Measurements from ENCODE around the gene ZNF770.

The ZNF770 gene

DNA sequence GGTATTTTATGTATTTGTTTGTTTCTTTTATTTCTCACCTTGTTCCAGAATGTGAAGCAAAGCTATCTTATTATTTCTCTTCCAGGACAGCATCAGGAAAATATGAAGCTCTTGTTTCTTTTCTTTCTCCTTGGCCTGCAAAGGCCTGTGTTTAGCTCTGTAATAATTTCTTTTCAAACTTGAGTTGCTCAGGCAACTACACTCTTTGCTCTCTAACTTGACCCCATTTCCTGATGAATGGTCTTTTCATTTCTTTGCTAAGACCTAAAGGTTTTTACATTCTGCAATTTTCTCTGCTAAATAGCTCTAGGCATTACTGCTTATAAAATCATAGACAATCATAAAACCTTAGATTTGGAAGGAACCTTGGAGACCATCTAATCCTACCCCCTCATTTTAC lies 26.2 kb upstream of the ZNF770 start:
- no peaks in the 10 kb centered on the region for H3K27me3 ChIP-seq (replicated peaks; ENCODE audit: control insufficient read depth, insufficient read depth, low read length)
- H3K4me3 ChIP-seq (replicated peaks; ENCODE audit: low read depth, low read length), result no peak overlapping the region
- no peaks in the 10 kb centered on the region for H3K36me3 ChIP-seq (ENCODE audit: control insufficient read depth, insufficient read depth, low read length)
- DNase-seq (ENCODE audit: extremely low read depth, insufficient read length), result no peak
- TF ChIP-seq, protein P1, sequence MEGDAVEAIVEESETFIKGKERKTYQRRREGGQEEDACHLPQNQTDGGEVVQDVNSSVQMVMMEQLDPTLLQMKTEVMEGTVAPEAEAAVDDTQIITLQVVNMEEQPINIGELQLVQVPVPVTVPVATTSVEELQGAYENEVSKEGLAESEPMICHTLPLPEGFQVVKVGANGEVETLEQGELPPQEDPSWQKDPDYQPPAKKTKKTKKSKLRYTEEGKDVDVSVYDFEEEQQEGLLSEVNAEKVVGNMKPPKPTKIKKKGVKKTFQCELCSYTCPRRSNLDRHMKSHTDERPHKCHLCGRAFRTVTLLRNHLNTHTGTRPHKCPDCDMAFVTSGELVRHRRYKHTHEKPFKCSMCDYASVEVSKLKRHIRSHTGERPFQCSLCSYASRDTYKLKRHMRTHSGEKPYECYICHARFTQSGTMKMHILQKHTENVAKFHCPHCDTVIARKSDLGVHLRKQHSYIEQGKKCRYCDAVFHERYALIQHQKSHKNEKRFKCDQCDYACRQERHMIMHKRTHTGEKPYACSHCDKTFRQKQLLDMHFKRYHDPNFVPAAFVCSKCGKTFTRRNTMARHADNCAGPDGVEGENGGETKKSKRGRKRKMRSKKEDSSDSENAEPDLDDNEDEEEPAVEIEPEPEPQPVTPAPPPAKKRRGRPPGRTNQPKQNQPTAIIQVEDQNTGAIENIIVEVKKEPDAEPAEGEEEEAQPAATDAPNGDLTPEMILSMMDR (IDR thresholded peaks at IDR 0.05; ENCODE audit: insufficient read depth, low read length, poor library complexity, severe bottlenecking), result no peak

DNA sequence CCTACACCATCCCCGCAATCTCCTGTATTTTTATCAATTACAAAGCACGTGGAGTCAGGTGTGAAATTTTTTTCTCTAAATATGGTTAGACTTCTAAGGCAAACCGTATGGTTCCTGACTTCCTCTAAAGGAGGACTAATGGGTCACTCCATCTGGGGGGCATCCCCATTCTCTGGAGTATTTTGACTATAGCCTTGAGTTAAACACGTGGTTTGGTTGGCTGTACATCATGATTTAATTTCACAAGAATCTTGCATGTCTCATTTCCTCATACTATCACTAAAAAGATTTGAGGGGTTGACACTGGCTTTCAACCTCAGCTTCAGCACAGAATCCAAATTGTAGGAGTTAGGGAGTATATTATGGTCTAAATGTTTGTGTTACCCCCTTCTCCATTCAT lies 25.3 kb upstream of the ZNF770 start:
- TF ChIP-seq, protein P1 (IDR thresholded peaks at IDR 0.05; ENCODE audit: insufficient read depth, low read length, poor library complexity, severe bottlenecking), result no peak
- no peaks in the 10 kb centered on the region for H3K27me3 ChIP-seq (replicated peaks; ENCODE audit: control insufficient read depth, insufficient read depth, low read length)

DNA sequence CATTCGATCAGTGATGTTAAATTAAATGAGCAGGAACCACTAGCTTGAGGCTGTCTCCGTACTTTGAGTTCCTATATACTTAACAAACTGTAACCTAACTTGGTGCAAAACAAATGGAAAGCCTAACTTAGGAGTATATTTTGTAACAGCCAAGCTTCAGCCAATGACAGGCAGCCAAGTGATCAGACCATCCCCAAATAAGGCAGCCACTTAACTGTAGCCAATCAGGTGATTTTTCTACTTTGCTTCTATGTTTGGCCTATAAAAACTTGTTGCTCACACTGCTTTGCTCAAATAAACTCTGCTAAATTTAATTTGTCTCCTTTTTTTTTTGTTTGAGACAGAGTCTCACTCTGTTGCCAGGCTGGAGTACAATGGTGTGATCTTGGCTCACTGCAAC lies 19.3 kb upstream of the ZNF770 start:
- no peak for DNase-seq (ENCODE audit: extremely low read depth, insufficient read length)
- Histone ChIP-seq H3K36me3 (ENCODE audit: control insufficient read depth, insufficient read depth, low read length) (no peaks in the 10 kb centered on the region), H3K27me3 (replicated peaks; ENCODE audit: control insufficient read depth, insufficient read depth, low read length) (no peaks in the 10 kb centered on the region), H3K4me3 (replicated peaks; ENCODE audit: low read depth, low read length) (no peak overlapping the region)
- TF ChIP-seq, protein P1 (IDR thresholded peaks at IDR 0.05; ENCODE audit: insufficient read depth, low read length, poor library complexity, severe bottlenecking), result no peak

More for the DNA sequence above, 25.3 kb upstream of the ZNF770 start:
- Histone ChIP-seq H3K4me3 (replicated peaks; ENCODE audit: low read depth, low read length) (no peak overlapping the region), H3K36me3 (ENCODE audit: control insufficient read depth, insufficient read depth, low read length) (no peaks in the 10 kb centered on the region)
- DNase-seq (ENCODE audit: extremely low read depth, insufficient read length), result no peak

DNA sequence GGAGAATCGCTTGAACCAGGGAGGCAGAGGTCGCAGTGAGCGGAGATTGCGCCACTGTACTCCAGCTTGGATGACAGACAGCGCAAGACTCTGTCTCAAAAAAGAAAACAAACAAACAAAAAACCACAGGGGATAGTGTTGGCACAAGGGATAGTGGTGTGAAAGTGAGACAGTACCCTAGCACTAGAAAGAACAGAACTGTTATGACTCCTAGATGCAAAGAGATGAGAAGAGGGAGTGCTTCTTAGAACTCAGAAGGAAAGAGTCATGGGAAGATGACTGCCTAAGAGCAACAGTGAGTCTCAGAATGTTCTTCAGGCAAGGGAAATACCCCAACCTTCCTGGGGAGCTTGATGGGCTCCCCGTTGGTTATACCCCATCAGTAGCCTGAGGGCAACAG lies 17.8 kb upstream of the ZNF770 start:
- H3K36me3 ChIP-seq (ENCODE audit: control insufficient read depth, insufficient read depth, low read length), result no peaks in the 10 kb centered on the region
- H3K4me3 ChIP-seq (replicated peaks; ENCODE audit: low read depth, low read length), result no peak overlapping the region
- TF ChIP-seq, protein P1 (IDR thresholded peaks at IDR 0.05; ENCODE audit: insufficient read depth, low read length, poor library complexity, severe bottlenecking), result no peak
- H3K27me3 ChIP-seq (replicated peaks; ENCODE audit: control insufficient read depth, insufficient read depth, low read length), result no peaks in the 10 kb centered on the region
- no peak for DNase-seq (ENCODE audit: extremely low read depth, insufficient read length)

DNA sequence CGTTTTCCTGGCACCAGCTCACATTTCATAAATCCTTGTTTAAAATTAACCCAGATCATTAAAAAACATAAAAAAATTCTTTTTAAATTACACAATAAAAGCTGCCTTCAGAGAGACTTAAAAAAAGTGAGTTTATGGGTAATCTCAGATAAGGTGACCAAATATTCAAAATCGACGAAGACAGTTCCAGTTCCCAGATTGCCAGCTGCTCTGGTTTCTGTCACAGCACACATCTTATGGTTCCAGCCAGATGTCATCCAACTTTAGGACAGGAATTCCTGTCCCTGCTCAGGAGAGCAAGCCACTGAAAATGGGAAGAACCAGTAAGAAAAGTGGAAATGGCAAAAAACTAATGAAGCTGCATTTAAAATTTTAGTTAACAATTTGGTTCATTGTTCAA lies 15.8 kb upstream of the ZNF770 start:
- no peaks in the 10 kb centered on the region for H3K27me3 ChIP-seq (replicated peaks; ENCODE audit: control insufficient read depth, insufficient read depth, low read length)
- H3K36me3 ChIP-seq (ENCODE audit: control insufficient read depth, insufficient read depth, low read length), result no peaks in the 10 kb centered on the region
- DNase-seq (ENCODE audit: extremely low read depth, insufficient read length), result no peak
- no peak overlapping the region for H3K4me3 ChIP-seq (replicated peaks; ENCODE audit: low read depth, low read length)
- TF ChIP-seq, protein P1 (IDR thresholded peaks at IDR 0.05; ENCODE audit: insufficient read depth, low read length, poor library complexity, severe bottlenecking), result no peak

DNA sequence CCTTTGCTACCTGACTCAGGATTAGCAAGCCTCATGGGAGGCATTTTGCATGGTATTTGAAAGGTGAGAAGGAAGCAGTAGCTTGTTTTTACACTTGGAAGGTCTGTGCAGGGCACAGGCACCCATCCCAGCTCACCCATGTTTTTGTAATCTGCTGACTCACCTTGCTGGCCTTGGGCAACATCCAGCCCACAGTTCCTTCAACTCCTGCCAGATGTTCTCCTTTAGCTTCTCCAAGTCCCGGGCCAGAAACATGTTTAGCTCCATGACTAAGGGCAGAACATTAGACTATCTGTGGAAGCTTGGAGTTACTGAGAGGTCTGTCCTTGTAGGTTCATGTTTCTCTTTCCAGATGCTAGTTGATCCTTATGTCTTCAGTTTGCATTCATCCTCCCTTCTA lies 12.4 kb upstream of the ZNF770 start:
- TF ChIP-seq, protein P1 (IDR thresholded peaks at IDR 0.05; ENCODE audit: insufficient read depth, low read length, poor library complexity, severe bottlenecking), result no peak
- DNase-seq (ENCODE audit: extremely low read depth, insufficient read length), result no peak
- no peaks in the 10 kb centered on the region for H3K27me3 ChIP-seq (replicated peaks; ENCODE audit: control insufficient read depth, insufficient read depth, low read length)
- H3K4me3 ChIP-seq (replicated peaks; ENCODE audit: low read depth, low read length), result no peak overlapping the region
- H3K36me3 ChIP-seq (ENCODE audit: control insufficient read depth, insufficient read depth, low read length), result no peaks in the 10 kb centered on the region

All from GM06990 (cell line).